Epithelial cell of prostate (primary cell): ENCODE results near the gene KCTD2.

Source experiments
- DNase-seq: peaks from one replicate; pipeline ENCODE4 v3.0.0-alpha.2; 2011; ENCODE audit warnings: low read depth, low spot score
- H3K27ac ChIP-seq: fragments of 450-650 bp; 2 replicates; pipeline ENCODE4 v1.5.1; 2017; ENCODE audit warnings: mild to moderate bottlenecking

The KCTD2 gene

DNA sequence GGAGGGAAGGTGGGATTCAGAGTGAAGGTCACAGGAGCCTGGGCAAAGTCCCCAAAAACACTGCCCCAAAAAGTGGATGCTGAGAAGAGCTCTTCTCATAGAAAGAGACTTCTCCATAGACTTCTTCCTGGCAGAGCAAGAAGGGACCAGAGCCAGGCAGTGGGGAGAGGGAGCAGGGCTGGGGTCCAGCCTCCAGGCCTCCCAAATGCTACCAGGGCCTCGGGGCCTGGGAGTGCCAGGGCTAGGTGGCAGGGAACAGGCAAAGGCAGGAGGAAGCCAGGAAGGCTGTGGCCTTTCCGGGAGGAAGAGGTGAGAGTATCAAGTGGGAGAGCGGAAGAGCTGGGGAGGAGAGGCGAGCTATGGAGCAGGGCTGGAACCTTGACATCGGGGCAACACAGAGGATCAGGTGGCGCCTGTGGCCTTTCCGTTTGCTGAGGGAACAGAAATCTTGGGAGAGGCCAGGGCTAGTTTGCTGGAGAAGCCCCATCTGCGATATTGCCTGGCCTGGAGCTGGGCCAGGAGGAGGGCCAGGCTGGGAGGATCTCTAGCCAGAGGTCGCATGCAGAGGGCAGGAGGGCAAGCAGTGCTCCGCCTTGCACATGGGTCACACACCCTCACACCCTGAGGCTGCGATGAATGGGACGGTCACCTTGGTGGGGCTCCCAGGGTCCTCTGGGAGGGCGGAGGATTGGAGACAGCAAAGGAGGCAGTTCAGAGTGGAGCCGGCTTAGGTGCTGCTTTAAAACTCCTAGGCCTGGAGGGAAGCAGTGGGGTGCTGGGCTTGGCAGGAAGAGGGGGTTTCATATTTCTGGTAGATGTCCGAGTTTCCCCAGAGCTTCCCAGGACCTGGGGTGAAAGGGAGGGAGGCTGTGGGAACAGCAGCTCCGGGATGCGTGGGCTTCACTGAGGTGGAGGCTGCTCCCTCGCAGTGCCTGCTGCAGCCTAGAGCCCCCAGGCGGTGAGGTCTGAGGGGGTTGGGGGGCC lies 44.1 kb downstream of the KCTD2 start:
- H3K27ac ChIP-seq = no peak overlapping the region
- no peak for DNase-seq

DNA sequence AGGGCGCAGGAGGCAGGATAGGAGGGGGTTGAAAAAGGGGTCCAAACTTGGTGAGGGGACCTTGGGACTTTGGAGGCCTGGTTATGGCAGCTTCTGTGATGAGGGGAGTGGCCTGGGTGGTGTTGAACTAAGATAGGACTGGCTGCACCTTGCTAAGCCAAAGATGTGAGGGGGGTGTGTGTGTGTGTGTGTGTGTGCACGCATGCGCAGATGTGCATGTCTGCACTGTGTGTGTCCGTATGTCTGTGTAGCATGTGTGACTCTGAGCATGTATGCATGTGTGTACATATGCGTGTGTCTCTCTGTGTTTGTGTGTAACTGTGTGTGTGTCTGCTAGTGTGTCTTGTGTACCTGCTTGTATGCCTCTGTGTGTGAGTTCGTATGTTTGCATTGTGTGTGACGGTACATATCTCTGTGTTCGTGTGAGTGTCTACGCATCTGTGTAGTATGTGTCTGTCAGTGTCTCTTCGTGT lies 44.9 kb downstream of the KCTD2 start:
- H3K27ac ChIP-seq = no peak overlapping the region
- no peak for DNase-seq

DNA sequence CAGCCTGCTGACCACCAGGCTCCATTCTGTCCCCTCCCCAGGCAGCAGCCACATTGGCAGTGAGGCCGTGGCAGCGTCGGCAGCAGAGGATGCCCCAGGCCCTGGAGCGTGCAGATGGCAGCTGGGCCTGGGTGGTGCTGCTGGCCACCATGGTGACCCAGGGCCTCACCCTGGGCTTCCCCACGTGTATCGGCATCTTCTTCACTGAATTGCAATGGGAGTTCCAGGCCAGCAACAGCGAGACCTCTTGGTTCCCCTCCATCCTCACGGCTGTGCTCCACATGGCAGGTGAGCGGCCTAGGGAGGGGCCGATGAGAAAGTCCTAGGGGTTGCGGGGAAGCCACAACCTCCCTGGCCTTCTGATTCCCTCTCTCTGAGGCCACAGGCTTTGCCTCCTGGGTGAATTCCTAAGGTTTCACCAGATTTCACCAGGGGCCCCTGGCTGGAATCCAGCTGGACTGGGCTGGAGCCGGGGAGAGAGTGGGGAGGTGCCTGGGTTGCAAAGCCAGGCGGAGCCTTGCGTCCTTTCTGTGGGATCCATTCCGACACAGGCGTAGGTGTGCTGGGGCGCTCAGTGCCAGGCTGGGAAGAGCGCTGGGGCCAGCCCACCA lies 46.6 kb downstream of the KCTD2 start:
- H3K27ac ChIP-seq = no peak overlapping the region
- DNase-seq = no peak

DNA sequence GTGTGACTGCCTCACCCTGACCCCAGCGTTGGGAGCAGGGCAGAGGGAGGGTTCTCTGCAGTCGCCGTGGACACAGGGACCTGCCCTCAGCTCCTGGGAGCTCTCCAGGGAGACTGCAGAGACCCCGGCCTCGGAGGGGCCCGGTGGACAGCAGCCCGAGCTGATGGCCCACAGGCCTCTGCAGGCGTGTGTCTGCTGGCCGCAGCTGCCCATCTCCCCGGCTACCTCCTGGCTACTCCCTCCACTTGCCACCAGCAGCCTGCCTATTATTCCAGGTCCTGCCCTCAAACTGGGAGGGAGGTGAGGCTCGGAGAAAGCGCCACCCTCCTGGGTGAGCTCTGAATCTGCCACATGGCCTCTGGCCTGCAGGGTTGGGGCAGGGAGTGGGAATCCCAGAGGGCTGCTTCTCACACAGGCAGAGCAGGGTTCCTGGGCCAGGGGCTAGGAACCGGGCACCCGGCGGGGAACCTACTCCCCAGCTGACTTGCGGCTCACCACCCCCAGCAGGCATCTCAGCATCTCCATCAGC lies 47.9 kb downstream of the KCTD2 start:
- no peak overlapping the region for H3K27ac ChIP-seq
- no peak for DNase-seq

DNA sequence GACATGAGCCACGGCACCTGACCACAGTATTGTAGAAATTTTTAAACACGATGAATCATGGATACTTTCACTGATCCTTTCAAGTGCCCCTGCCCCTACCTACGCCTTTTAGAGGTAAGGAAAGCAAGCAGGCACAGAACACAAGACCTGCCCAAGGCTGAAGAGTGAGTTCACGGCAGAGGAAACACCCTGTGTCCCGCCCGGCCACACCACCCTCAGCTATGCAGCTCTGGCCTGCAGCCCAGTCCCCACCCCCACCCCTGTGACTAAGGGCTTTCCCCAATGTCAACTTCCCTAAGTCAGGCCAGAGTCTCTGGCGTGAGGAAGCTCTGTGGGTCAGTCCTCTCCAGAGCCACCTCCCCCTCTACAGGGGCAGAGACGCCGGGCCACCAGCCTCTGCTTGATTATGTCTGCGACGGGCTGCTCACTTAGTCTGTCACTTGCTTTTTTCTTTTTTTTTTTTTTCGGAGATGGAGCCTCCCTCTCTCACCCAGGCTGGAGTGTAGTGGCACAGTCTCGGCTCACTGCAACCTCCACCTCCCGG lies 49.1 kb downstream of the KCTD2 start:
- DNase-seq = peak; percentile 95
- peak overlapping the region; percentile 58 for H3K27ac ChIP-seq

DNA sequence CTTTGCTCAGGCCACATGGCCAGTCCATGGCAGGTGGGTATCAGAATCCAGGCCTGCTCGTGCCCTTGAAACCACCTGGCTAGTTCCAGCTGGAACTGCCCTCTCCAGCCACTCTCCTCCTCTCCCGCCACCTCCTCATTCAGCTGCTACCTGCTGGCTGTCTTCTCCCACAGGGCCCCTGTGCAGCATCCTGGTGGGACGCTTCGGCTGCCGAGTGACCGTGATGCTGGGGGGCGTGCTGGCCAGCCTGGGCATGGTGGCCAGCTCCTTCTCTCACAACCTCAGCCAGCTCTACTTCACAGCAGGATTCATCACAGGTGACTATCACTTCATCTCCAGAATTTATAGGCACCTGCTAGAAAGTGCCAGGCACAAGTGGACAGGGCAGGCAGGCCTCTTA lies 50.8 kb downstream of the KCTD2 start:
- H3K27ac ChIP-seq = no peak overlapping the region
- DNase-seq = no peak

DNA sequence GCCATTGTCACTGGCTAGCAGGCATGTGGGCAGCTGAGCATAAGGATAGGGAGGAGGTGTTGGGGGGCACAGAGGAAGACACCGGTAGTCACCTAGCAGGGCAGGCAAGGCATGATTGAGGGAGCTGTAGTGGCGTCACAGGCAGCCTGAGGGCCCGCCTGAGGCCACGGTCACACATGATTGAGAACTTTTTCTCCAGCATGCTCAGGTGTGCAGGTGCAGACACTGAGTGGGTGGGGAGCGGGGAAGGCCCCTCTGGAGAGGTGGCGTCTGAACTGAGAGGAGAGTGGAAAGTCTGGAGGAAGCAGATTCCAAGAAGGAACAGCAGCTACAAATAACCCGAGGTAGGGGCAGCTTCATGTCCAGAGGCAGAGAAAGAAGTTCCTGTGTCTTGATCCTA lies 51.8 kb downstream of the KCTD2 start:
- DNase-seq = no peak
- no peak overlapping the region for H3K27ac ChIP-seq

DNA sequence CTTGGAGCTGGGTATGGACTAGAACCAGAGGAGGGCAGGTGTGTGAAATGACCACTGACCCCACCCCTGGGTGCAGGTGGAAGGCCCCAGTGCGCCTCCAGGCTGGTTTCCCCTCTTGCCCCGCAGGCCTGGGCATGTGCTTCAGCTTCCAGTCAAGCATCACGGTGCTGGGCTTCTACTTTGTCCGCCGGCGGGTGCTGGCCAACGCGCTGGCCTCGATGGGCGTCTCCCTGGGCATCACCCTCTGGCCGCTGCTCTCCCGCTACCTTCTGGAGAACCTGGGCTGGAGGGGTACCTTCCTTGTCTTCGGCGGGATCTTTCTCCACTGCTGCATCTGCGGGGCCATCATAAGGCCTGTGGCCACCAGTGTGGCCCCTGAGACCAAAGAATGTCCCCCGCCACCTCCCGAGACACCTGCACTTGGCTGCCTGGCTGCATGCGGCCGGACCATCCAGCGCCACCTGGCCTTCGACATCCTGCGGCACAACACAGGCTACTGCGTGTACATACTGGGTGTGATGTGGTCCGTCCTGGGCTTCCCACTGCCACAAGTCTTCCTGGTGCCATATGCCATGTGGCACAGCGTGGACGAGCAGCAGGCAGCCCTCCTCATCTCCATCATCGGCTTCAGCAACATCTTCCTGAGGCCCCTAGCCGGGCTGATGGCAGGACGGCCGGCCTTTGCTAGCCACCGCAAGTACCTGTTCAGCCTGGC lies 53.0 kb downstream of the KCTD2 start:
- no peak for DNase-seq
- no peak overlapping the region for H3K27ac ChIP-seq

DNA sequence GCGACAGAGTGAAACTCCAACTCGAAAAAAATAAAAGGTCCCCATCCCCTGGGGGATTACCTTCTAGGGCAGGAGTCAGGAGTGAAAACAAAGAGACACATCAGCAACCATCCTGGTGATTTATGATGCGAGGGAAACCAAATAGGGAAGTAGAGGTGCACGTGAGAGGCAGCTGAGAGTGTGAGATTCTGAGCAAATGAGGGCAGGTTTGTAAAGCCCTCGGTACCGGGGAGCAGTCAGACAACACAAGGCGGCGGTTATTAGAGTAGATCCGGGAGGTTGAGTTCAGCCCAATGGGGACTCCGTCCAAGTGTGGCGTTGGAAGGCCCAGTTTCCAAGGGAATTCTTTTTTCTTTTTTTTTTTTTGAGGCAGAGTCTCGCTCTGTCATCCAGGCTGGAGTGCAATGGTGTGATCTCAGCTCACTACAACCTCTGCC lies 55.4 kb downstream of the KCTD2 start:
- DNase-seq = no peak
- H3K27ac ChIP-seq = no peak overlapping the region

DNA sequence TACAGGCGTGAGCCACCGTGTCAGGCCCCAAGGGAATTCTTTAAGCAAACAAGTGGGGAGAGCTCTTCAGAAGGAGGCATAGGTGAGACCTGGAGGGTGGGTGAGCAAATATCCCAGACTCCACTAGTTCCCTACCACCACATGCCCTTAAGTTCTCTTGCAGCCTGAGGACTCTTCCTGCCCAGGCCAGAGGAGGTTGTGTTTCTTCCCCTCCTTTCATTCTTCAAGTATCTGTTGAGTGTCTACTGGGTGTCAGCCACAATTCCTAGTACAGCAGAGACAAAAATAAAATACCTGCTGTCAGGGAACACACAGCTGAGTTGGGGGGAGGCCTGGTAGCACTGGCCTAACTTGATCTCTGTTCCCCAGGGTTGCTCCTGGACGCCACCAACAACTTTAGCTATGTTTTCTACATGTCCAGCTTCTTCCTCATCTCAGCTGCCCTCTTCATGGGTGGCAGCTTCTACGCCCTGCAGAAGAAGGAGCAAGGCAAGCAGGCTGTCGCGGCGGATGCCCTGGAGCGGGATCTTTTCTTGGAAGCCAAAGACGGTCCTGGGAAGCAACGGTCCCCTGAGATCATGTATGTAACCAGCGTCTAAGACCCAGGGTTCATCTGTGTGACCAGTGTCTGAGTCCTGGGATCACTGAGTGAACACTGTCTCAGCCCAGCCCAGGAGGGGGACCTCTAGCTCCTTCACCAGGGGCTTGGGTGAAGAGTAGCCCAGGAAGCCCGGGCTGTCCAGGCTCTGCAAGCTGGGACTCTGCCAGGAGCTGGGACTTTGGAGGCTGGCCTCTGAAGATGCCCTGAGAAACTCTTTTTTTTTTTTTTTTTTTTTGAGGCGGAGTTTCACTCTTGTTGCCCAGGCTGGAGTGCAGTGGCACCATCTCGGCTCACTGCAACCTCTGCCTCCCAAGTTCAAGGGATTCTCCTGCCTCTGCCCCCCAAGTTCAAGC lies 56.9 kb downstream of the KCTD2 start:
- H3K27ac ChIP-seq = no peak overlapping the region
- DNase-seq = no peak

DNA sequence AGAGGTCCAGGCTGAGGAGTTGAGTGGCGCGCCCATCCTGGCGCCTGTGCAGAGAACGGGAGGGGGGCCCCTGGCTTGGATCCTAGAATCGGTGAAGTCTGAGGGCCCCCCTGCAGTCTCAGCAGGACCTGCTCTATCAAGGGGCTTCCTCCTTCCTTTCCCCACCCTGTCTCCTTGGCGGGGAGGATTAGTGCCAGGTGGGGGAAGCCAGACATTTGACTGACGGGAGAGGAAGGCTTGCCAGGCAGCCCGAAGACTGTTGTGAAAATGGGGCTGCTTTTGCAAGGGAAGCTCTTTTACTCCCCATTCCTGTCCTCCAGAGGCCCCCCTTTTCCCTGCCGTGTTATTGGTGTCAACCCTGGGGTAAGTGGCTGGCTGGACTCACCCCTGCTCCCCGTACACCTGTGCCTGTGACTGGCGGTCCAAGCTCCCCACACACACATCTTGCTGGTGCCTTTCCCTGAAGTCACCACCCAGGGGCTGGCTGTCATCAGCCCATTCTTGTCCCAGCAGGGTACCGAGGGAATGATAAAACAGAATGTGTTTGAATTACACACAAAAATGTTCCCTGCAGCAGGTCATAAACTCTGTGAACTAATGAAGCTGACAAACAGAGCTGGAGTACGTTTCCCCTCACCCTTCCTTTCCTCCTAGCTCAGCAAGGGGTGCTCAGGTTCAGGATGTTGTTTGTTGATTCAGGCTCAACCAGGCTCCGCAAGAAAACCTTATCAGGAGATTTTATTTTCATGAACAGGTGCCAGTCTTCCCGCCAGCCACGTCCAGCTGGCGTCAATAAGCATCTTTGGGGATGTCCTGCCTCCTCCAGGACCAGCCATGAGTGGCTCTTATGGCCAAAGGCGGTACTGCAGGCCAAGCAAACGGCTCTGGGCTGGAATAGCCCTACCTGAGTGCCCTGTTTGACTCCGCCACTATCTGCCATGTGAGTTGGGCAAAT lies 58.4 kb downstream of the KCTD2 start:
- no peak overlapping the region for H3K27ac ChIP-seq
- no peak for DNase-seq

DNA sequence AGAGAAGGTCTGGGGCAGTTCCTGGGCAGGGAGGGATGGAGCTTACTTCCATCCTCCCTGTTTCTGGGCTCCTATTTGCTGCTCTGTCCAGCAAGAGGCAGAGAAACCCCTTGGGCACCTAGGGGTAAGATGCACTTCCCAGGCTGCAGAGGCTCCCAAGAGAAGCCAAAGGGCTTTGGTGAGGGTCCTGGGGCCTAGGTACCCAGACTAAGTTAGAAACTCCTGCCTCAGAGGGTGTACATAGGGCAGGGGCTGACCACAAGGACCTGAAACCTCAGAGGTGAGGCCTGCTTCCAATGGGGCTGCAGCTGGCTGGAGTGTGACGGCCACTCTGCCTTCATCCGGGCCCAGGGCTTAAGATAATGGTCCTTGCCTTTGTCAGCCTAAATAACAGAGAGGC lies 61.2 kb downstream of the KCTD2 start:
- H3K27ac ChIP-seq = no peak overlapping the region
- DNase-seq = no peak

DNA sequence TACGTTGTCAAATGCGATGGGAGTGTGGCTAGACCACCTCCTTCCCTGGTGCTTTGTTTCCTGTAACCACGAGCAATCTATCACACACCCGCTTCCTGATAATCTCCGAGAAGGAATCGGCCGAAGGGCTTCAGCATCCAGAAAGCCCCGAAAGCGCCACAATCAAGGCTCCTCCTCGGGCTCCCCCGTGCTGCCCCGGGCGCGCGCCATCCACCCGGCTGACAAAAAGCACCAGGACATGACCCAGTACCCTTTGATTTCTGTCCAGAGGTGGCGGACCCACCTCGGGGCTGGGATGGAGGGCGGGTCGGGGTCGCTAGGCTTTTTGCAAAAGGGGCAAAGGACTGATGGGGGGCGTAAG lies 62.0 kb downstream of the KCTD2 start:
- H3K27ac ChIP-seq = no peak overlapping the region
- DNase-seq = no peak

DNA sequence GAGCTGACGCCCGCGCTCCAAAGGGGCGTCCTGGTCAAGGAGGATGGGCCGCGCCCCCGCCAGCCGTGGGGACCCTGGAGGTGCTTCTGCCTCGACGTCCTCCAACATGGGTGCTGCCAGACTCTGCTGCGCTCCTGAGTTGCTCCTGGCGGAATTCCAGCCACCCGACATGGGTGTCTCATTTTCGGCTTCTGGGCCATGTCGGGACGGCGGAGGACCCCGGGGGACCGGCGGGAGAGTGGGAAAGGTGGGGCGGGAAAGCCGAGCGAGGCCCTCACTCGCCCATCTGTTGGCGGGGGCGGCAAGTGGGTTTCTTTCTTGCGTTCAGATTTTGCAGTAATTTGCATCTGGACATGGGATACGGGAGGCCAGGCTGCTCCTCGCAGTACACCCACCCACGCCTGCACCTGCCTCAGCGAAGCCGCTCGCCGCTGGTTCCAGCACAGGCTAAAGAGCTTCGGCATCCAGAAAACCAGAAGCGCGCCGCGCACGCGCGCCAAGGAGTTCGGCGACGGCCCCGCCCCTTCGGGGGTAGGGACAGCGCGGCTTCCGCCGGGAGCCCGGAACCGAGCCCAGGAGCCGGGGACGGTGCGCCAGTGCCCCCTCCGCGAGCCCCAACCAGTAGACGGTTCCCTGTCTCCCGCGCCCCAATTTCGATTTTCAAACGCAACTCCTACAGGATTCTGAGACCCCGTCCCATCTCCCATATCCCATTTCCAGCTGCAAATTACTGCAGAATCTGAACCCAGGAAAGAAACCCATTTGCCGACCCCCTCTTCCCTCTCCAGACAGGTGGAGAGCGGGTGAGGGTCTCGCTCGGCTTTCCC lies 62.6 kb downstream of the KCTD2 start, which contains the start of gene ARMC7:
TSS of gene ARMC7 (plus strand) at position 563 of the 827 bp plus-strand sequence. CDS start 320 bp downstream, outside the sequence.
- H3K27ac ChIP-seq = peak within 1 kb of the TSS; percentile 25
- DNase-seq = no peak

DNA sequence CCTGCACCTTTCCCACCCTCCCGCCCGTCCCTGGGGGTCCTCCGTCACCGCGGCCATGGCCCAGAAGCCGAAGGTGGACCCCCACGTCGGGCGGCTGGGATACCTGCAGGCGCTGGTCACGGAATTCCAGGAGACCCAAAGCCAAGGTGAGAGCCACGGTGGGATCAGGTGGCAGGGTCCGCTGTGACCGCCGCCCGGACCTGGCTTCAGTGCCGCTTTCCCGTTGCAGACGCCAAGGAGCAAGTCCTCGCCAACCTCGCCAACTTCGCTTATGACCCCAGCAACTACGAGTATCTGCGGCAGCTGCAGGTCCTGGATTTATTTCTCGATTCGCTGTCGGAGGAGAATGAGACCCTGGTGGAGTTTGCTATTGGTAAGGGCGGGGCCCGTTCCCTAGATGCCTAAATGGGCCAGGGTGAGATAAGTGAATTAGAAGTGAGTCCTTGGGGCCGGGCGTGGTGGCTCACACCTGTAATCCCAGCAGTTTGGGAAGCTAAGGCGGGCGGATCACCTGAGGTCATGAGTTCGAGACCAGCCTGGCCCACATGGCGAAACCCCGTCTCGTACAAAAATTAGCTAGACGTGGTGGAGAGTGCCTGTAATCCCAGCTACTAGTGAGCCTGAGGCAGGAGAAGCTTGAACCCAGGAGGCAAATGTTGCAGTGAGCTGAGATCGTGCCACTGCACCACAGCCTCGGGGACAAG lies 63.4 kb downstream of the KCTD2 start:
- H3K27ac ChIP-seq = peak overlapping the region; percentile 25
- no peak for DNase-seq

DNA sequence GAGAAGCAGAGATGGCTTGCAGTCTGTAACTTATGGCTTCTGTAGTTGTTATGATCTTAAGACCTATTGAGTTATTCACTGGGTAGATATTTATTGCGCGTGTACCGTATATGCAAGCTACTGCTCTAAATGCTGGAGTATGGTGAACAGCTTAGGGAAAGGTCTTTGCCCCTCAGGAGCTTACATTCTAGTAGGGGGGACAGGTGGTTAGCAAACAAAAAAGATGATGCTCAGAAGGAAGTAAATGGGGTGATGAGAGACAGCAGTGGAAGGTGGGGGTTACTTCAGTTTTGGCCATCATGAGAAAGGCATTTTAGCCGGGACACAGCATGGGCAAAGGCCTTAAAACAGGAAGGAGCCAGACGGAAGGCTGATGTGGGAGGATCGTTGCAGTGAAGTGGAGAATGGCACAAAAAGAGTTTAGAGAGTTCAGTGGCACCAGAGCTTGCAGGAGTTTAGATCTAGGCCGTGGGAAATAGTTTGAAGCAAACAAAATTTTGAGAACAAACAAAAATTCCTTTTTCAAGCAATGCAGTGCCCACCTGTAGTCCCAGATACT lies 64.8 kb downstream of the KCTD2 start:
- H3K27ac ChIP-seq = no peak overlapping the region

More for the DNA sequence above, 64.8 kb downstream of the KCTD2 start:
- DNase-seq = no peak
